OCI-LY7 (cell line): Measurements from ENCODE around the gene MPC2.

ENCODE experiments used
- CTCF ChIP-seq: fragments of 200-600 bp; sonication (generic); conservative IDR thresholded peaks from 2 replicates; pipeline ENCODE4 v1.5.1; 2014; ENCODE audit warnings: mild to moderate bottlenecking, antibody characterized with exemption, low read length, moderate library complexity, mixed read lengths
- EZH2phosphoT487 ChIP-seq: fragments of 200-600 bp; sonication (generic); IDR thresholded peaks from 2 replicates; pipeline ENCODE4 v1.6.1; 2018; ENCODE audit warnings: low read depth, borderline replicate concordance, mild to moderate bottlenecking, mixed run types, antibody characterized with exemption, low read length, moderate library complexity, mixed read lengths

GRCh38 chr1:167940264-167940663 lies 3.4 kb upstream of the MPC2 start:
- TF ChIP-seq CTCF (no peak), EZH2phosphoT487 (no peak)
